Smooth muscle cell (in vitro differentiated cells): ENCODE measurements around the gene ZNG1A. TPM values are rescaled to one million over a fixed set of nuclear protein-coding genes. Genes with fewer than 3 reads are reported as not detected.
"Not testable (repeated sequence)": the region's sequence is repeated elsewhere in the genome, so short reads cannot be mapped to it uniquely, and the experiment has no call there.

Experiments
- DNase-seq: peaks from one replicate; lab custom pipeline; 2025; ENCODE audit not compliant: unreplicated experiment; lab: John Stamatoyannopoulos, UW
- H2AFZ ChIP-seq: fragments of 200-600 bp; sonication (generic); 2 replicates; pipeline ENCODE4 v1.6.0; 2016; ENCODE audit warnings: antibody characterized with exemption, low read depth, mild to moderate bottlenecking
- H3F3A ChIP-seq: fragments of 200-600 bp; sonication (generic); 2 replicates; pipeline ENCODE4 v1.6.0; 2017; ENCODE audit warnings: antibody characterized with exemption, low read depth
- H3K27ac ChIP-seq: fragments of 200-600 bp; sonication (generic); 2 replicates; pipeline ENCODE4 v1.5.1; 2016; ENCODE audit warnings: low read depth, mild to moderate bottlenecking
- H3K27me3 ChIP-seq: fragments of 200-600 bp; sonication (generic); 2 replicates; pipeline ENCODE4 v1.6.1; 2016; ENCODE audit warnings: low read depth, mild to moderate bottlenecking
- H3K36me3 ChIP-seq: fragments of 200-600 bp; sonication (generic); 2 replicates; pipeline ENCODE4 v1.5.1; 2016; ENCODE audit warnings: low read depth
- H3K4me1 ChIP-seq: fragments of 200-600 bp; sonication (generic); 2 replicates; pipeline ENCODE4 v1.5.1; 2016; ENCODE audit warnings: low read depth
- H3K4me2 ChIP-seq: fragments of 200-600 bp; sonication (generic); 2 replicates; pipeline ENCODE4 v1.6.0; 2016; ENCODE audit warnings: mild to moderate bottlenecking
- H3K4me3 ChIP-seq: fragments of 200-600 bp; sonication (generic); 2 replicates; pipeline ENCODE4 v1.5.1; 2016; ENCODE audit warnings: mild to moderate bottlenecking
- H3K79me2 ChIP-seq: fragments of 200-600 bp; sonication (generic); 2 replicates; pipeline ENCODE4 v1.6.0; 2016; ENCODE audit warnings: low read depth, mild to moderate bottlenecking
- H3K9ac ChIP-seq: fragments of 200-600 bp; sonication (generic); 2 replicates; pipeline ENCODE4 v1.6.0; 2016; ENCODE audit warnings: low read depth
- H3K9me3 ChIP-seq: fragments of 200-600 bp; sonication (generic); replicated peaks from 2 replicates; pipeline ENCODE4 v1.5.1; 2016; ENCODE audit warnings: low read depth
- H4K20me1 ChIP-seq: fragments of 200-600 bp; sonication (generic); 2 replicates; pipeline ENCODE4 v1.6.0; 2016; ENCODE audit warnings: low read depth
- WGBS: methylation state at CpG from one replicate; pipeline ENCODE4 v1.1.7; 2016; ENCODE audit warnings: low lambda C conversion rate; 5-methylcytosine and 5-hydroxymethylcytosine counted together
- polyA plus RNA-seq: library from polyadenylated mRNA; unstranded; fragments of >200 nt; fragmentation: Nextera tagmentation; extraction: Ambion mirVana; gene quantifications from 2 replicates; pipeline ENCODE4 v1.2.1, GENCODE V29; 2016
- total RNA-seq: library from RNA; depleted of rRNA; stranded (reverse); fragments of >200 nt; gene quantifications from 2 replicates; pipeline ENCODE4 v1.2.3, GENCODE V29; 2014

The ZNG1A gene
- total and polyA plus RNA-seq, 2 experiments from 2014 or later = 31.1 to 37.5 TPM

GRCh38 chr9:87860-88259 lies 91.0 kb downstream of the ZNG1A start:
- not testable (repeated sequence) for DNase-seq, H3K4me2 ChIP-seq, H3K9me3 ChIP-seq, H2AFZ ChIP-seq, H3K36me3 ChIP-seq, H3K4me1 ChIP-seq, H3K27me3 ChIP-seq, H4K20me1 ChIP-seq, H3K79me2 ChIP-seq, H3K4me3 ChIP-seq, H3K27ac ChIP-seq, H3F3A ChIP-seq, H3K9ac ChIP-seq
- 46% methylated on average over 6 of the region's 6 CpGs for WGBS

GRCh38 chr9:87105-87504 lies 91.8 kb downstream of the ZNG1A start:
- not testable (repeated sequence) for DNase-seq, H3K4me3 ChIP-seq, H3F3A ChIP-seq, H3K9ac ChIP-seq, H3K27ac ChIP-seq, H3K79me2 ChIP-seq, H3K27me3 ChIP-seq, H2AFZ ChIP-seq, H3K36me3 ChIP-seq, H3K4me1 ChIP-seq, H4K20me1 ChIP-seq, H3K9me3 ChIP-seq, H3K4me2 ChIP-seq
- WGBS = 54% methylated on average over 3 of the region's 4 CpGs

- H3K9me3 ChIP-seq, H3K9ac ChIP-seq, H3K36me3 ChIP-seq, H3K4me2 ChIP-seq, H3F3A ChIP-seq, H3K4me3 ChIP-seq, H3K4me1 ChIP-seq, H4K20me1 ChIP-seq, H3K79me2 ChIP-seq, H2AFZ ChIP-seq, DNase-seq, H3K27ac ChIP-seq, H3K27me3 ChIP-seq: not testable (repeated sequence)
These were observed 92.2 kb downstream of the ZNG1A start for GRCh38 chr9:86697-87096.

- H3K27me3 ChIP-seq, H3K36me3 ChIP-seq, H4K20me1 ChIP-seq, DNase-seq, H2AFZ ChIP-seq, H3K4me3 ChIP-seq, H3K9ac ChIP-seq, H3K79me2 ChIP-seq, H3K4me2 ChIP-seq, H3K9me3 ChIP-seq, H3K4me1 ChIP-seq, H3K27ac ChIP-seq, H3F3A ChIP-seq: not testable (repeated sequence)
- 88% methylated on average over 24 of the region's 31 CpGs for WGBS
These were observed 95.7 kb downstream of the ZNG1A start for GRCh38 chr9:82932-83689.

GRCh38 chr9:78333-78732 lies 100.5 kb downstream of the ZNG1A start:
- H3K79me2 ChIP-seq, H4K20me1 ChIP-seq, H3K4me2 ChIP-seq, H3K9me3 ChIP-seq, DNase-seq, H3F3A ChIP-seq, H3K27me3 ChIP-seq, H2AFZ ChIP-seq, H3K36me3 ChIP-seq, H3K27ac ChIP-seq, H3K4me1 ChIP-seq, H3K4me3 ChIP-seq, H3K9ac ChIP-seq: not testable (repeated sequence)
- 32% methylated on average over 3 of the region's 3 CpGs for WGBS

- peaks cover 13% of the 10 kb centered on the region for H3K27me3 ChIP-seq
- H3K27ac ChIP-seq = not testable (repeated sequence)
- 59% methylated on average over 3 of the region's 3 CpGs for WGBS
These were observed 102.5 kb downstream of the ZNG1A start for GRCh38 chr9:76389-76788.

GRCh38 chr9:73900-74525 lies 104.8 kb downstream of the ZNG1A start:
- not testable (repeated sequence) for H3K4me1 ChIP-seq, H3K79me2 ChIP-seq, H3K27me3 ChIP-seq, H4K20me1 ChIP-seq, H3K36me3 ChIP-seq, H3F3A ChIP-seq, H3K9ac ChIP-seq, H3K9me3 ChIP-seq, DNase-seq
- WGBS = 18% methylated on average over 17 of the region's 18 CpGs
- H3K4me3 ChIP-seq = peak overlapping the region; percentile 58
- H2AFZ ChIP-seq = peak overlapping the region; percentile 77
- peak overlapping the region; percentile 89 for H3K4me2 ChIP-seq
- H3K27ac ChIP-seq = peak overlapping the region; percentile 11

More at GRCh38 chr9:76389-76788, 102.5 kb downstream of the ZNG1A start:
- H3K4me3 ChIP-seq, H3F3A ChIP-seq, H3K4me2 ChIP-seq, H3K36me3 ChIP-seq, H3K79me2 ChIP-seq, H3K4me1 ChIP-seq, DNase-seq, H4K20me1 ChIP-seq, H2AFZ ChIP-seq, H3K9ac ChIP-seq, H3K9me3 ChIP-seq: not testable (repeated sequence)

- H3K9ac ChIP-seq, DNase-seq: not testable (repeated sequence)
These were observed 105.6 kb downstream of the ZNG1A start for GRCh38 chr9:73076-73899.

More at GRCh38 chr9:73076-73899, 105.6 kb downstream of the ZNG1A start:
- H2AFZ ChIP-seq = peak overlapping the region; percentile 77
- H3K9me3 ChIP-seq, H3K27me3 ChIP-seq, H3F3A ChIP-seq, H3K36me3 ChIP-seq, H3K27ac ChIP-seq, H4K20me1 ChIP-seq, H3K4me1 ChIP-seq, H3K79me2 ChIP-seq: not testable (repeated sequence)
- 2% methylated on average over 66 of the region's 109 CpGs for WGBS
- peak overlapping the region; percentile 58 for H3K4me3 ChIP-seq
- peak overlapping the region; percentile 89 for H3K4me2 ChIP-seq
